ENCODE data around the gene TRPT1.

Gene TRPT1

DNA sequence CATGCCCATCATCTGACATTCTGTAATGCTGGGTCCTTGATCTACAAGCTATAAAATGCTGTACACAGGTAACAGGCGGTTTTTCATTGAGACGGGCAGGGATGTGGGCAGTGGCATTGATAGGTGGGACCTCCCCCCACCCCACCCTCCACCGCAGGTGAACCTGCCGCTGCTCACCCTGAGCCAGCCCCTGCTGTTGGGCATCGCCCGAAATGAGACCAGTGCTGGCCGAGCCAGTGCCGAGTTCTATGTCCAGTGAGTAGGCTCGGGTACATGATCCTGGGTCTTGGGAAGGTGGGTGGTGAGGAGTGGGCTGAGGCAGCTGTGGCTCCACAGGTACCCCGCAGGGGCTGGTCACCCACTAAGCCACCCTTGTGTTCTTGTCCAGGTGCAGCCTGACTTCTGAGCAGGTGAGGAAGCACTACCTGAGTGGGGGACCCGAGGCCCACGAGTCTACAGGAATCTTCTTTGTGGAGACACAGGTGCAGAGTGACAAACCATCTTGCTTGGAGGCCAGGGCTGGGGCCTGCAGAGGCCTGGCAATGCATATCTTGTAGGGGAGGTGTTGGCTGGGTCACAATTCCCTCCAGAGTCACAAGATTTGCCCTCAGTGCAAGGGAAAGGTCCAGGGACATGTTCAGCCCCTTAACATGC is 3.2 kb upstream of the TRPT1 start:
- DNase-seq, result no peak

DNA sequence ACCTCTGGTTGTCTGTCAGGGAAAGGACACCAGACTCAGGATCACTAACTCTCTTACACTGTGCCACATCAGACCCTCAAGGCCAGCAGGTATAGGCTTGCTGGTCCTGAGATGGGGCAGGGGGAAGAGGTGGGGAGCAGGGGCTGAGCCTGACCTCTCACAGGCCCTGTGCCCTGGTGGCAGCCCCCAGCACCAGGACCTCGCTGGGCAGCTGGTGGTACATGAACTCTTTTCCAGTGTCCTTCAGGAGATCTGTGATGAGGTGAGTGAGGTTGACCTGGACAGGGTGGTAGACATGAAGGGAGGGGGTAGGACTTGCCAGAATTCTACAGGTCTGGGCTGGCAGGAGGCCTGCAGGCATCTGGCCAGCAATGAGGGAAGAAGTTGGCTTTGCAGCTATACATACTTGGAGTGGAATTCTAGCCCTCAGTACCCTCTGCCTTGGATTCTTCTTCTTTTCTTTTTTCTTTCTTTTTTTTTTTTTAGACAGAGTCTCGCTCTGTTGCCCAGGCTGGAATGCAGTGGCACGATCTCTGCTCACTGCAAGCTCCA is 1.5 kb upstream of the TRPT1 start:
- DNase-seq, result no peak

DNA sequence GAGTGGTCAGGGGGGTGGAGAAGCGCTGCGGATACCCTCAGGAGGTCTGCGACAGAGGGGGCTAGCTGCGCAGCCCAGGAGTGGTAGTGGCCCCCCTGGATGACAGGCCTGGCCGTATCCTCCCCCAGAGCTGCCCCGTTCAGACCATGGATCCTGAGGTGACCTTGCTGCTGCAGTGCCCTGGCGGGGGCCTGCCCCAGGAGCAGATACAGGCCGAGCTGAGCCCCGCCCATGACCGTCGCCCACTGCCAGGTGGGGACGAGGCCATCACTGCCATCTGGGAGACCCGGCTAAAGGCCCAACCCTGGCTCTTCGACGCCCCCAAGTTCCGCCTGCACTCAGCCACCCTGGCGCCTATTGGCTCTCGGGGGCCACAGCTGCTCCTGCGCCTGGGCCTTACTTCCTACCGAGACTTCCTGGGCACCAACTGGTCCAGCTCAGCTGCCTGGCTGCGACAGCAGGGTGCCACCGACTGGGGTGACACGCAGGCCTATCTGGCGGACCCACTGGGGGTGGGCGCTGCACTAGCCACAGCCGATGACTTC is 593 bp upstream of the TRPT1 start:
- DNase-seq, result peak; percentile 61

DNA sequence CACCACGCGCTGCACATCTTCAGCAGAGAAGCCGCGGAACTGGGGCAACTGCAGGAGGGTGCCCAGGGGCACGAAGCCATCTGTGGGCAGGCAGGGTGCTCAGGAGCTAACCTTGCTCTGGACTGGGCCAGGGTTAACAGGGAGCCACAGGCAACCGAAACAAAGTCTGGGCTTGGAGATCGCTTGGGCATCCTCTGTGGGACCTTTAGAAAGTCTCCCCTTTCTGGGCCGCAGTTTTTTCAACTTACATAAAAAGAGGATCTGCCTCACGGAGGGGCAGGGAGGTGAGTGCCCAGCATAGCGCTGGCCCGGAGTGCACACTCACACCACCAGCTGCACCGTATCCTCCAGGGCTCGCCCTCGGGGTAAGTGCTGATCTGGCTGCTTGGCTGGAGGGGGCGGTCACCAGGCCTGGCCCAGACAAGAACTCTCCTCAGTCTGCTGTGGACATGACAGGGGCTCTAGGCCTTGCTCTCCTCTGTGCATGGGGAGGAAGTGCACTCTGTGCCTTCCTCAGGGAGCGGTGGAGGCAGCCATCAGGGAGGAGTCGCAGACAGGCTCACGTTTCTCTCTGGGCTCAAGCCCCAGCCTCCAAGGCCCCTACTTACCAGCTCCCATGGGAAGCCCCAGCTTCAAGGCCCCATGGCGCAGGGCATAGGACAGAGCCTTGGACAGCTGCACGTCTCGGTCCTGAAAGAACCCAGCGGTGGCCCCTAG is 937 bp downstream of the TRPT1 start:
- no peak for DNase-seq

DNA sequence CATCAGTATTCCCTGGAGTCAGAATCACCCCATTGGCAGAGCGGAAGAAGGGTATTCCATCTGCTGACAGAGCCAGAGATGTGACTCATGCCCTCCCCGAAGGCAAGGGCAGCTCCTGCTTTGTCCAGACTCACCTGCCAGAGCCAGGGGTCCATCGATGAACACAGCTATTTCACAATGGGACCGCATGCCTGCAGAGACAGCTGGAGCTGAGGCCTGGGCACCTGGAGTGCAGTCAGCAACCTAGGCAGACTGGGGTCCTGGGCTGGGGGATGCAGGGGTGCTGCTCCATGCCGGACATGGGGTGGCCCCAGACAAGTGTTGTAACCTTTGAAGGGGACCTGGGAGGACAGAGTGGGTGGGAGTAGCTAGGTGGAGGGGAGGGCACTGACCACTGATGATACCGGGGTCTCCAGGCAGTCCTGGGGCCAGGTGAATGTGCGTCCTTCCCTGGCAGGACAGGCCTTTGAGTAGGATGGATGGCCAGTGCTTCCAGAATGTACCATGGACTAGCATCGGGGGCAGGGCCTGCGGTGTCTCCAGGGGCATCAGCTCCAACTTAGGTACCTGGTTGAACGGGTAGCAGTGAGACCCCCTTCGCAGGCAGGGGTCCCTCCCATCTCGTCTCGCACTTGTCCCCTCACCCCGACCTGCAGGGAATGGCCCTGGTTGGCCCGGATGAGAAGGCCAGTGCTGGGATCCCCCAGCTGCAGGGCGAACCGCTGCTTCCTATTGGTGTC is 1.7 kb downstream of the TRPT1 start:
- DNase-seq, result no peak

DNA sequence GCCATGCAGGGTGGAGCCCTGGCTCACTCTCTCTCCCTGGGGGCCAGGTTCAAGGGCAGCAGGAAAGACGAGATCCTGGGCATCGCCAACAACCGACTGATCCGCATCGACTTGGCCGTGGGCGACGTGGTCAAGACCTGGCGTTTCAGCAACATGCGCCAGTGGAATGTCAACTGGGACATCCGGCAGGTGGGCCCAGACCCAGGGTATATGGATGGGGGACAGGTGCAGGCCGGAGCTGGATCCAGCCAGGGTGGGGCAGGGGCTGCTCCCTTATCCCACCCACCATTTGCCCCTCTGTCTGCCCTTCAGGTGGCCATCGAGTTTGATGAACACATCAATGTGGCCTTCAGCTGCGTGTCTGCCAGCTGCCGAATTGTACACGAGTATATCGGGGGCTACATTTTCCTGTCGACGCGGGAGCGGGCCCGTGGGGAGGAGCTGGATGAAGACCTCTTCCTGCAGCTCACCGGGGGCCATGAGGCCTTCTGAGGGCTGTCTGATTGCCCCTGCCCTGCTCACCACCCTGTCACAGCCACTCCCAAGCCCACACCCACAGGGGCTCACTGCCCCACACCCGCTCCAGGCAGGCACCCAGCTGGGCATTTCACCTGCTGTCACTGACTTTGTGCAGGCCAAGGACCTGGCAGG is 2.9 kb downstream of the TRPT1 start:
- no peak for DNase-seq

DNA sequence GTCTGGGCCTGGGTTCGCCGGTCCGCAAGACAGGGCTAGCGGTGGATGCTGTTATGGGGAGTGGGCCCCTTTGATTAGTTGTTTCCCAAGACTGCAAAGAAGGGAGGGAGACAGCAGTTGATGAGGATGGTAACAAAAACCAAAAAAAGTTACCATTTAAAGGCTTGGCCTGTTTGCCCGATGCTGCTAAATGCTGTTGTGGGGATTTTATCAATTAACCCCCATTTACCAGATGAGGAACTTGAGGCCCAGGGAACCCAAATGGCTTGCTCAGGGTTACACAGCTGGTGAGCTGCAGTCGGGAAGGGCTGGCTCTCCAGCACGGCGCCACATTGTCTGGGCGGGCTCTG is 3.4 kb downstream of the TRPT1 start:
- no peak for DNase-seq

DNA sequence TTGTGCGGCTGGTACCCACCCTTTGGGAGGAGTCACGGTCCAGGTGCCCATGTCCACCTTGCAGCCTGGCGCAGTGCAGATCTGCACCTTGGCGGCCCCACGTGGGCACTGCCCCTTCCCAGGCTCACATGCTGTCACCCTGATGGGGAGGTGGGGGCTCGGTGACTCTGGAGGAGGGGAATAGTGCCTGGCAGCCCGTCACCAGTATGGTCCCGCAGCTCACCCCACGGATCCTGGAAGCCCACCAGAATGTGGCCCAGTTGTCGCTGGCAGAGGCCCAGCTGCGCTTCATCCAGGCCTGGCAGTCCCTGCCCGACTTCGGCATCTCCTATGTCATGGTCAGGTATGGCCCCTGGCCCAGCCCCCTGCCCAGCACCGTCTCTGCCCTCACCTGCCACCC is 5.2 kb downstream of the TRPT1 start:
- DNase-seq, result no peak

DNA sequence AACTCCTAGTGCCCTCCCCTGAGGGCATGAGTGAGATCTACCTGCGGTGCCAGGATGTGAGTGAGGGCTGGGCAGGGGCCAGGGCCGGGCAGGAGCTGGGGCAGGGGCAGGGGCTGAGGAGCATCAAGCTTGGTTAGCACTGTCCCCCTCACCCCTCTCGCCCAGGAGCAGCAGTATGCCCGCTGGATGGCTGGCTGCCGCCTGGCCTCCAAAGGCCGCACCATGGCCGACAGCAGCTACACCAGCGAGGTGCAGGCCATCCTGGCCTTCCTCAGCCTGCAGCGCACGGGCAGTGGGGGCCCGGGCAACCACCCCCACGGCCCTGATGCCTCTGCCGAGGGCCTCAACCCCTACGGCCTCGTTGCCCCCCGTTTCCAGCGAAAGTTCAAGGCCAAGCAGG is 5.7 kb downstream of the TRPT1 start:
- DNase-seq, result no peak

DNA sequence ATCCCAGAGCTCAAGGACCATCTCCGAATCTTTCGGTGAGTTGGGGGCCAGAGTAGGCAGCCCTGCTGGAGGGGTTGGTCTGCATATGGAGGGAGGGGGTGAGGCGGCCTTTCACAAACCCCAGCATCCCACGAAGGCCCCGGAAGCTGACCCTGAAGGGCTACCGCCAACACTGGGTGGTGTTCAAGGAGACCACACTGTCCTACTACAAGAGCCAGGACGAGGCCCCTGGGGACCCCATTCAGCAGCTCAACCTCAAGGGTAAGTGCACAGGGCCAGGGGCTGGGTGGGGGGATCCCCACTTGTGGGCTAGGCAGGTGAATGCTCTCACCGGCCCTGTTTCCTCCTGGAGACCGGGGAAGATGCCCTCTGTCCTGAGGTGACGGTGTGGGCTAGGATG is 6.2 kb downstream of the TRPT1 start:
- no peak for DNase-seq

DNA sequence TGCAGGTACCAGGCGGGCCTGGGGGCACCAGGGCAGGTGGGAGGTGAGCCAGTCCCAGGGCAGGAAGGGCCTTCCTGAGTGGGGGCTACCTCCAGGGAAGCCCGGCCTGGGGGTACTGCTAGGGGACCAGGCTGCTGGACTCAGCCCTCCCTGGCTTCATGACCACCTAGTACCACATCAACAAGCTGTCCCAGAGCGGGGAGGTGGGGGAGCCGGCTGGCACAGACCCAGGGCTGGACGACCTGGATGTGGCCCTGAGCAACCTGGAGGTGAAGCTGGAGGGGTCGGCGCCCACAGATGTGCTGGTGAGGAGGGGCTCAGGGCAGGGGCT is 6.7 kb downstream of the TRPT1 start:
- no peak for DNase-seq

DNA sequence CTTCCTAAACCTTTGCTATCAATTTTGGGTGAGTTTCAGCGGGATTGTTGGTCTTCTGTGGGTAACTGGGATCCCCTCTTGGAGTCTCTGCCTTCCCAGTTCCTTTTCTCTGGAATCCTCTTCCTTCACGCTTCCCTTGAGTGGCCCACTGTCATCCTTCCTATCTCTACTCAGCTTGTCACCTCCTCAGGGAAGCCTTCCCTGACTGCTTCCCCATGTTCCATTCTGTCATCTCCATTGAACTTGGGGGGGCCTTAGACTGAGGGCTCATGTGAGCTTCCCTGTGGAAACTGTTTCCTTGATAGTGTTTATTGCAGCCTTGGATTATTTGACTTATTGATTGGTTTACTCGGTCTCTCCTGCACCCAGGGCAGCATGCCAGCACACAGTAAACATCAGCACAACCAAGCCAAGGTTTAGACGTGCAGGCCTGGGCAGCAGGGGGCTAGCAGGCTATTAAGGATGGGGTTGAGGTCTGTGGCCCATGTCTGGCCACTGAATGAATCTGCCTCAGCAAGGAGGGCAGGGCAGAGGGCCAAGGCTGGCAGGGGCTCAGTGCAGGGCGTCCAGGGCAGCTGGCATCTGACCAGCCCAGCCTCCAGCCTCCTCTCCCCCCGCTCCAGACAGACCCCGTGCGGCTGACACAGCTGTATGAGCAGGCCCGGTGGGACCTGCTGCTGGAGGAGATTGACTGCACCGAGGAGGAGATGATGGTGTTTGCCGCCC is 7.2 kb downstream of the TRPT1 start:
- no peak for DNase-seq

DNA sequence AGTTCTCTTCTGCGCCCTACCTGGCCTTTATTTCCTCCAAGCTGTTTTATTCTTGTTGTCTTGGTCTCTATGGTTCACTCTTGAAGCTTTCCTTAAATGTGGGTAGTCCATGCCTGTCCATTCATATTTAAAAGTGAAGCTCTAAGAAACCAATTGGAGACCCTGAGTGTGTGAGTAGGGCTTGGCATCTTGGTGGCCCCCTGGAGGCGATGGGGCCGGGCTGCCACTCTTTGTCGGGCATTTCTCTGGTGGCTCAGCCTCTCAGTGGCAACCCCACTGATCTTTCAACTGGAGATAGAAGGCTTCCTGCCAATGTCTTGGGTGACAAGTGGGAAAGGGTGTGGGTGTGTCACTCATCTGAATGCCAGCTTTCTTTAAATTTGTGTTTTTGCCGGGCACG is 9.1 kb downstream of the TRPT1 start:
- DNase-seq, result no peak

DNA sequence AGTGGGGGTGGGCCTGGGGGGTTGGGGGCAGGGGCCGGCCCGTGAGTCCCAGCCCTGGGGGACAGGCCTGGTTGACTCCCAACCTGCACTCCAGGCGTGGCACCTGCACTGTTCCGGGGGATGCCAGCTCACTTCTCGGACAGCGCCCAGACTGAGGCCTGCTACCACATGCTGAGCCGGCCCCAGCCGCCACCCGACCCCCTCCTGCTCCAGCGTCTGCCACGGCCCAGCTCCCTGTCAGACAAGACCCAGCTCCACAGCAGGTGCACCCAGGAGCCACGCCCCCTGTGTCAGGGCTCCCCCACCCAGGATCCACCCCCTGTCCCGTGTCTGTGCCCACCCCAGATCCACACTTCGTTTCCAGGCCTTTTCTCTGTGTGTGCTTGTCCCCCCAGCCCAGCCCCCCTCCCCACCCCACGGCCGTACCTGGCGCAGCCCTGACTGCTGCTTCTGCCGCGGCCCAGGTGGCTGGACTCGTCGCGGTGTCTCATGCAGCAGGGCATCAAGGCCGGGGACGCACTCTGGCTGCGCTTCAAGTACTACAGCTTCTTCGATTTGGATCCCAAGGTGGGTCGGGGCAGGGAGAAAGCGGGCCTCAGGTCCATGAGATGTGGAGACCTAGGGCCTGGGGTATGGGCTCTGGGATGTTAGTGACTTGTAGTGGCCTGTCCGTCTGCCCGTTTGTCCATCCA is 14.7 kb downstream of the TRPT1 start:
- no peak for DNase-seq

DNA sequence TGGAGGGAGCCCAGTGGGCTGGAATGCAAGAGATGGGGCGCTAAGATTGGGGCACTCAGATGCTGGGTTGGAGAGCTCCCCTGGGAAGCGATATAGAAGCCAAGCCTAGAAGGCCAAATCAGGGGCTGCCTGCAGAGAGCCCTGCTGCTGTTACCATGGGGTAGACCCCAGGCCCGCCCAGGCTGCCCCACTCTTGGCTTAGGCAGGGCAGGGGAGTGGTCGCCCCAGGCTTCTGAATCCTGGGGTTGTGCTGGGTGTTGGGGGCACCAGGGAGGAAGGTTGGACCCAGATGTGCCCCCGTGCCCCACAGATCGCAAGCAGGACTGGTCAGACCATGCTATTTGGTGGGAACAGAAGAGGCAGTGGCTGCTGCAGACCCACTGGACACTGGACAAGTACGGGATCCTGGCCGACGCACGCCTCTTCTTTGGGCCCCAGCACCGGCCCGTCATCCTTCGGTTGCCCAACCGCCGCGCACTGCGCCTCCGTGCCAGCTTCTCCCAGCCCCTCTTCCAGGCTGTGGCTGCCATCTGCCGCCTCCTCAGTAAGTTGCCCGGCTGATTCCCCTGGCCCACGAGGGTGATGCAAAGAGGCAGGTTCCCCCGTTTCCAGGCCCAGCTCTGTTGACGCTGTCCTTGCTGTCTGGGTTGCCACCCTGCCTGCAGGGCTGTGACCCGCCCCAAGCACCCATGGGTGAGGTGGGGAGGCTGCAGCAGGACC is 15.5 kb downstream of the TRPT1 start:
- DNase-seq, result no peak

DNA sequence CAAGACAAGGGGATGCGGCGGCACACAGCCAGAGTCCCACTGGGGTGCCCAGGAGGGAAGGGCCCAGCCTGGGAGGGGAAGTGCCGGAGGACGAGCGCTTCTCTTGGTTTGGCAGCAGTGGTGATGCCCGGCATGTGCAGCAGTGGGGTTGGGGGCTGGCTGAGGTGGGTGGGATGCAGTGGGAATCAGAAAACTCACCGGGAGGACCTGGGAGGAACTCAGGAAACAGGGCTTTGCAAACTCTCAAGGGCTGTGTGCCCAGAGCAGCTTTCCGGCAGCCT is 16.5 kb downstream of the TRPT1 start:
- DNase-seq, result no peak

DNA sequence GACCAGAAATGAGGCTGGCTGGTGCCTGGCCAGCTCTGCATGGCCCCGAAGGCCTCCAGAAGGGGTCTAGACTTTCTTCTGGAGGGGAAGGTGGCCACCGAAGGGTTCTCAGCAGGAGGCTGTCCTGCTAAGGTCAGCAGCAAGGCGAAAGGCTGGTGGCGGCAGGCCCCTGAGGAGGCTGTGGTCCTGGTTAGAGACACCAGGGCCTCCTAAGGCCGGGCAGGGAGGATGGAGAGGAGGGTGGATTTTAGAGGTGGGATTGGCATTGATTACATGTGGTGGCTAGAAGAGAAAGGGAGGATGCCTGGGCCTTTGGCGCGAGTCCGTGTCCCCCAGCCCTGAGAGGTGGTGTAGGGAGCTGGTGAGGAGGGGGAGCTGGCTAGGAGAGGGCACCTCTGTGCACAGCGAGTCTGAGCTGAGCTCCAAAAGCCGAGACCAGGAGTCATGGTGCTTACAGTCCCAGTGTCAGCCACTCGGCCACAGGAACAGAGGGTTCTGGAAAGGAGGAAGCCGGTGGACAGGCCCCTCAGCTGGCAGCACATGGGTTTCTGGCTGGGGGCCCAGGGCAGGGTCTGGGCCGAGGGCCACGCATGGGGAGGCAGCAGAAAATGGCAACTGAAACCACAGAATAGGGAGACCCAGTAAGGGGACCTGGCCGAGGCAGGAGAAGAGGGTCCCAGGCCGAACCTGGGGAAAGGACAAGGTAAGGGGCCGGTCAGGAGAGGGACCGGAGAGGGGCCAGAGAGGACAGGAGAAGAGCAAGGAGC is 17.0 kb downstream of the TRPT1 start:
- DNase-seq, result no peak

DNA sequence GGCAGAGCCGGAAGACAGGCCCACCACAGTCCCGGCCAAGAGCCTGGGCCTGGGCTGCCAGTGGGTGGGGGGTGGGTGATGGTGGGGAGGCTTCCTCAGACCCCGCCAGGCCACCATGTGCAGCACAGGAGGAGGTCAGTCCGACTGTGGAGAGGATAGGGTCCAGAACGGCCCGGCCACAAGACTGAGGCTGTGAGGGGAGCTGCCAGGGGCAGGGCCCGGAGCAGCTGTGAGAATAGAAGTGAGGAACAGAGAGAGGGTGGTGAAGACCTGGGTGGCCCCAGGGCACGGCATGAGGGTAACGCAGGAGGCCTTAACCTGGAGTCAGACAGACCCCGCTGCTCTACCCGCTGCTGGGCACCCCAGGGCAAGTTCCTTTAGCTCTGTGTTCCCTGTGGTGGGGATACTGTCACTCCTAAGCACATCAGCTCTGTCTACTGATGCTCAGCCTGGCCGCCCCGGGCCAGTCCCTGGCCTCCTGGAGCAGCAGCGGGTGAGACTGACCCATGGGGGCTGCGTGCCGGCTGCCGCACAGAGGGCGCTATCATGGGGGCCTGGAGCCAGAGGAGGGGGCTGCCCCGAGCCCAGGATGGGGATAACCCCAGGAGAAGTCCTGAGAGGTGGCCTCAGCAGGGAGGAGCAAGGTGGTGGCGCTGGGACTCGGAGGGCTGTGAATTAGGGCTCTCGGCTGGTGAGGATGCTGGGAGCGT is 17.7 kb downstream of the TRPT1 start:
- DNase-seq, result no peak

DNA sequence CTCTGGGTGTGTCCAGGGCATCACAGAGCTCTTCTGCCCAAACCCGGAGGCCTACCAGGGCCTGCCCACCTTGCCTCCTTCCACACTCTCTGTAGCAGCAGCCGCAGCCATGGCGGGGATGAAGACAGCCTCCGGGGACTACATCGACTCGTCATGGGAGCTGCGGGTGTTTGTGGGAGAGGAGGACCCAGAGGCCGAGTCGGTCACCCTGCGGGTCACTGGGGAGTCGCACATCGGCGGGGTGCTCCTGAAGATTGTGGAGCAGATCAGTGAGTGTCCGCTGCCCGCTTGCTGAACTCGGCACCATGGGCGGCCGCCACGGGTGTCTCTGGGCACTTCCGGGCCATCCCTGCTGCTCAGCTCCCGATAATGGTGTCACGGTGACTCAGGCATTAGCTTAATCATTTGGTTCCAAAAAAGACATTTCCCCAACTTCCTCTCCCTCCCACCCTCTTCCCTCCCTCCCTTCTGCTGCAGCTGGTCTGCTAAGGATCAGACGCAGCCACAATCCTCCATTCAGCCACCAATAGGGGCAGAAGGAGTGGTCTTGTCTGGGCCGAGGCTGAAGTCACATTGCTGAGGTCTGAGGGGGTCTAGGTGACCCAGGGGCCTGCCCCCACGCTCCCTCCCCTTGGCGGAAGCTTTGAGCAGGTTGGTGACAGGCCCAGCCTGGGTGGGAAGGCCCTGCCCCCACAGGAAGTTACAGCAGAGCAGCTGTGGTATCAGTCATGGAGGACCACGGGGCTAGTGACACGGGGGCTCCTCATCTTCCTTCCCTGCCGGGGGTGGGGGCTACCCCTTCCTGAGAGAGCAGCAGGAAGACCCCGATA is 18.5 kb downstream of the TRPT1 start:
- DNase-seq, result peak; percentile 91

Data from OCI-M1 (cell line).